ENCODE measurements around the gene CD83.

The CD83 gene

DNA sequence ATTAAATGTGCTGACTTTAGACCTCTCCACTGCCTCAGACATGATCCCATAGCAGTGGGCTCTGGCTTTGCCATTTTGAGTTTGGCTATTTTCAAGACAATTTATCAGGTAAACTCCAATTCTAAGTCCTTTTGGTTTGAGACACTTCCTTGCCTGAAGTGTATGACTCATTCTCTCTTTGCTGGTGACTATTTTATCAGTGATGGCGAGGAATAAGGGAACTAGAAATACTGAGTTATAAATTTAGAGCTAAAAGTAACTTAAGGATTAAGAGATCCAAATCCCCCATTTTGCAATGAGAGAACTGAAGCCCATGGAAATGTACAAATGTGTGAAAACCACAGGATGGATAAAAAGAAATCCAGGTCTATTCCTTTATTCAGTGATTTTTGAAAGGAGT lies 30.9 kb upstream of the CD83 start:
- in situ Hi-C loops (cut with HindIII; ENCODE audit: low pct_ligation_motif_present, low pct_unique_long_range_greater_than_20kb, low sequenced_read_pairs), result no loop called here
- DNase-seq, result no peak

DNA sequence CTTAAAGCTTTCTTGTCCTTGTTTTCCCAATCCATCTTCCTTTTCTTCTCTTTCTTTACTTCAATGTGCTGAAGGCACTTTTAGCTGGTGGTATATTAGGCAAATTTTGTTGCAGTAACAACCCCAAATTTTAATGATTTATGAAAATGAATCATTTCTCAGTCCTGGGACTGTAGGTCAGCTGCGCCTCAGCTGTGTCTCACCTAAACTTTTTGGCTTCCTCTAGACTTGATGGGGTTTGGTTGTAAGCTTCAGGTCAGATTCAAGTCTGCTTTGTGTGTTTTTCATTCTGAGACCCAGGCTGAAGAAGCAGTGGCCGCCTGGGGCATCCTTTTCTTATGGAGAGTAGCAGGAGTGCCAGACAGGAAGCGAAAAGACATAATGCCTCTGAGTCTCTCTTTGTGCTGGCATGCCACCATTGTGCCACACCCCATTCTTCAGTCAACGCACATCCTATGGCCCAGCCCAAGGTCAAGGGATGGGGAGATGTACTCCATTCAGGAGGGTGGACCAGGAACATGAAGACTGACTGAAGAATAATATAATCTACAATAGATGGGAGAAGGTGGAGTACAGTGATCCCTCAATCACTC lies 28.9 kb upstream of the CD83 start:
- in situ Hi-C loops (cut with HindIII; ENCODE audit: low pct_ligation_motif_present, low pct_unique_long_range_greater_than_20kb, low sequenced_read_pairs), result no loop called here
- DNase-seq, result no peak

DNA sequence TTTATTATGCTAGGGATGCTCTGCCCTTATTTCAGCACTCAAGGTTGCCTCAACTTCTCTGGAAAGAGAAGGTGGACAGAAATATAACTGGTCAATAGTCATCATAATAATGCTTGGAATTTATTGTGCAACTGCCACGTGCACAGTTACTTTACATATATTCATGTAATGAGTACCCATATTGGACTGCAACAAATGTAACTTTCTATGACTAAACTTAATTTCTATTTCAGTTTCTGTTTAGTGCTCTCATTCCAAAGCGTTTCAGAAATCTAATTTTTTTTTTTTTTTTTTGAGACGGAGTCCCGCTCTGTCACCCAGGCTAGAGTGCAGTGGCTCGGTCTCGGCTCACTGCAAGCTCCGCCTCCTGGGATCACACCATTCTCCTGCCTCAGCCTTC lies 28.3 kb upstream of the CD83 start:
- DNase-seq, result no peak
- in situ Hi-C loops (cut with HindIII; ENCODE audit: low pct_ligation_motif_present, low pct_unique_long_range_greater_than_20kb, low sequenced_read_pairs), result no loop called here

DNA sequence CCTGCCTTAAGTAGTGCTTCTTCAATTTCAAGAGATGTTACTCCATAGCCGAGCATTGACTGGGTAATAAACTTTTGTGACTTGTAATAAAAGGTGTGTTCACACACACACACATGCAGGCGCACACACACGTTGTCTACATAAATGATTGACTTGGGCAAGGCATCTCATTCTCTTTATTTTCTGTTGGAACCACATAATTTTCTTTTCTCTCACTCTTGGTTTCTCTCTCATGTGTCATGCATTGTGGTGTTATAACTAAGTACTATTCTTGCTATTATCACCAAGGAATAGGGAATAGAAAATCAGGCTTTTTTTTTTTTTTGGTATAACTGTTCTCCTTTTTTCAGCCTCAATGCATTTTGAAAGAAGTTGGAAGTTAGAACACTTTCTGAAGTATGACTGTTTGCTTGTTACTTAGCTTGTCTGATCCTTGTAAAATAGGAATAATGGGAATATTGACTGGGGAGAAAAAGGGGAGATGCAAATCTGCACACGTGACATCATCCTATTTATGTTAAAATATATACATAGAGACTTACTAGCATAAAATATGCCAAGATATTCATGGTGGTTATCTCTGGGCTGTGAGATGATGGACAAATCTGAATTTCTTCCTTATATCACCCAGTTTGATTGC lies 26.1 kb upstream of the CD83 start:
- no peak for DNase-seq
- in situ Hi-C loops (cut with HindIII; ENCODE audit: low pct_ligation_motif_present, low pct_unique_long_range_greater_than_20kb, low sequenced_read_pairs), result no loop called here

DNA sequence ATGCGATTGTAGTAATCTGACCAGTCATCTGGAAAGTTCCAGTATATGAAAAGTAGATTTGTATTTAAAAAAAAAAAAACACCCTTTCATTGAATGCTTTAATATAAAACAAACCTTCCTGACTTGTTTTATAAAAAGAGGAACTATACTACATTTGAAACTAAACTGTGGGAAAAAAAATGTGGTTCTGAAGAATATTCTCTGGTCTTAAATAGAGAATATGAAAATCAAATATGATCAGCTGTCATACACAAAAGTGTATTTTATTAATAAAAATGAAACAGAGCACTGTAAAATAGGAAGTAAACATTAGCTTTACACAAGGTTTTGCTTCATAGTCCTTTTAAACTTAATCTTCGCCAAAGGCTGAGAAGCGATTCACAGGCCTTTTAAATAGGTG lies 25.3 kb upstream of the CD83 start:
- in situ Hi-C loops (cut with HindIII; ENCODE audit: low pct_ligation_motif_present, low pct_unique_long_range_greater_than_20kb, low sequenced_read_pairs), result no loop called here

DNA sequence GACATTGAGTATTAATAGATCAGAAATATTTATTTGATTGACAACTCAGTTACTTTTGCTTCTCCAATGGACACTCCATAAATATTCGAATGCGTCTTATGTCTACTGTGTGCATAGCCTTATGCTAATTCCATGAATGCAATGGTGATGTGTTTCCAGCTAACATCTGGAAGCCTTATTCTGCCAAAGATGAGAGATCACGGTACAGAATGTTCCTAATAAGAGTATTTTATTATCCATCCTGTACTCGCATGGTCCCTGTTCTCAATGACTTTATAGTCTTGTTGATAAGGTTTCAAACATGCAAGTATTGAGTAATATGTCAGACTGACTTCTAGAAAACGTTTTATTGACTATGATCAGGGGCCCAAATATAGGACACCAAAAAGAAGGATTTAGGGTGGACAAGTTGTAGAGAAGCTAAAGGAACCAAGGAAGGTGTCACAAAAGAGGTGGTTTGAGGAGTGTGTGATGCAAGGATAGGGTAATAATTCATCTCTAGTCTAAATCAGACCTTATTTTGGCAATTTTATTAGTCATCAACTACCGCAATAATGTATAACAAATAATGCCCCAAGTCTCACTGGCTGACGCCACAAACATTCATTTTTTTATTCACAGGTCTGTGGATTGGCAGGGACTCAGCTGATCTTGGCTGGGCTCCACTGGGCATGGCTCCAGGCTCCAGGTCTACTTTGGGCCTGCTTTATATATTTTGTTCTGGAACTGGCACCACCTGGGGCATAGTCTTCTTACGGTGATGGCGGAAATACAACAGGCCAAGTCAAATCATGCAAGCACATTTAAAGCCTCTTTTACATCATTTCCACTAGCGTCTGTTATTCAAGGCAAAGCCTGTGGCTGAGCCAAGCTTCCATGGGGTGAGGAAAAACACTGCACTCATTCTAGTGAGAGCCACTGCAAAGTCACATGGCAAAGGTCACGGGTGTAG lies 24.5 kb upstream of the CD83 start:
- DNase-seq, result no peak
- in situ Hi-C loops (cut with HindIII; ENCODE audit: low pct_ligation_motif_present, low pct_unique_long_range_greater_than_20kb, low sequenced_read_pairs), result no loop called here

More for the DNA sequence above, 25.3 kb upstream of the CD83 start:
- no peak for DNase-seq

DNA sequence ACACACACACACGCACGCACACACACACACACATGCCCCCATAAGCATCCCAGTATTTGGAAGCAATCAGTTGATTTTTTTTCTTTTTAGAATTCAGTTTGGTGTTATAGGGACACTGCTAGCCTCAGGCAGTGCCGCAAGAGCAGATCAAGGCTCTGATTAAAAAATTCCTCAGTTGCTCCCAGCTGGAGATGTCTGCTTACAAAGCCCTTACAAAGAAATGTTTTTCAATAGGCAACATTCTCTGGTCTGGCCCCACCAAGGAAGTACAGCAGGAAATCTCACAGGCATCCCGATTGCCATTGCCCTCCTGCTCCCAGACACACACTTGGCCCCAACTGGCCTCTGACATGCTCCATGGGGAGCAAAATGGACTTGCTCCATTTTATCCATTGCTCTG lies 22.9 kb upstream of the CD83 start:
- DNase-seq, result no peak
- in situ Hi-C loops (cut with HindIII; ENCODE audit: low pct_ligation_motif_present, low pct_unique_long_range_greater_than_20kb, low sequenced_read_pairs), result no loop called here

DNA sequence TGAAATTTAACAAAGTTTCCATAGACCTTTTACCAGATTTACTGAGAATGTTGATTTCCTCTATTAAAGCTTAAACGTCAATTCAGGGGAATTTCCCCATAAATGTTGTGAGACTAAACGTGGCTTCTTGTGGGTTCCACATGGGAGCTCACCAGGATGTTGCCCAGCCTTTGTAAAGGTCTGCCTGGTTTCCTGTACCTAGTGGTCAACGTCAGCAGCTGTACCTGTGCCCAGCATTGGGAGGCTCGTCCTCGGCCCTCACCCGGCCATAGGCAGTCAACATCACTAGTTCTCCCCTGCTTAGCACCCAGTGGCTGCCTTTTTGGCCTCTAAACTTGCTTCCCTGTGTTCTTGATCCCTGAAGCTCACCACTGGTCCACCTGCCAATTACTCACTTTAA lies 22.1 kb upstream of the CD83 start:
- no peak for DNase-seq
- in situ Hi-C loops (cut with HindIII; ENCODE audit: low pct_ligation_motif_present, low pct_unique_long_range_greater_than_20kb, low sequenced_read_pairs), result no loop called here

DNA sequence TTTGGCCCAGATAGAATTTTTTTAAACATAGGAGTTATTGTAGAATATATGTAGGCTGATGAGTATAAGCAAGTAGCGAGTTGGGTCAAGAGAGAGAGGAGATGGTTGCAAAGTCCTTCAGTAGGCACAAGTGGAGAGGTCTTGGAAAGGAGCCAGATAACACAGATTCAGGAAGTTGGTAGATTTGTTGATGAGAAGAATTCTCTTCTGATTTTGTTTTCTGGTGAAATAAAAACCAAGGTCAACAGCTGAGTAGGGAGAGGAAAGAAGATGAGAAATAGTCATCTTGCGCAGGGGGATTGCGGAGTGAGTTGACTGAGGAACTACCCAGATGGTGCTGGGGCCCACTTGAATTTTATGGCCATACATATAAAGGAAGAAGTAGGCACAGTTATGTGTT lies 17.4 kb upstream of the CD83 start:
- DNase-seq, result no peak
- in situ Hi-C loops (cut with HindIII; ENCODE audit: low pct_ligation_motif_present, low pct_unique_long_range_greater_than_20kb, low sequenced_read_pairs), result no loop called here

DNA sequence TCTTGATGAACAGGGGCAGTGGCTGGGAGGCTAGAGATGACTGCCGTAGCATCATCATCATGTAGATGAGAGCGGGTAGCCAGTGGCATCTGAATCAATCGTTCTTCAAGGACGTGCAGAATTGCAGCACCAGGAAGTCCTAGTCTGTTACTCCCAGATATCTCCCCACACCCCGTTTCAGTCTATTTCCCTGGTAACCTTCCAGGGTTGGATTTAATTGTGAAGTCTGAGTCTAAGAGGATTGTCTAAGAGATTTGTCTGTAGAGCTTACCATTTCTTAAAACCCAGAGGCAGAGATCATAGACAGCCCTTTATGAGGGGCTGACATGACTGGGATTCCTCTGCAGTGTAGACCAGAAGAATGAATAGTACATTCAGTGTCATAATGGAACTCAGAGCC lies 16.6 kb upstream of the CD83 start:
- in situ Hi-C loops (cut with HindIII; ENCODE audit: low pct_ligation_motif_present, low pct_unique_long_range_greater_than_20kb, low sequenced_read_pairs), result no loop called here

DNA sequence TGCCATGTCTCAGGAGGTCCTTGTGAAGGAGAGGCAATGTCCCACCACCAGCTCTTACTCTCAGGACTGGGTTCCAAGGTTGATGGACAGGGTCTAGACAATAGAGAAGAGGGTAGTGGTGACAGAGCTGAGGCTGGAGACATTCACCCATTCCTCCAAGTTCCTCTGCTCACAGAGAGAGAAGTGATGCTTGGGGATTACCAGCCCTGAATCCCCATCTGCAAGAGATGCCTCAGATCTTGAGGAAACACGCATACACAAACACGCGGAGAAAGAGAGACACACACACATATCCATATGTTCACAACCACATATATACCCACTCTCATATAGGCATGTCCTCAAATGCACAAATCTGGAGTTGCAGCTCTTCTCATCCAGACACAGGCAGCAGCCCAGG lies 15.2 kb upstream of the CD83 start:
- in situ Hi-C loops (cut with HindIII; ENCODE audit: low pct_ligation_motif_present, low pct_unique_long_range_greater_than_20kb, low sequenced_read_pairs), result no loop called here
- DNase-seq, result no peak

More for the DNA sequence above, 16.6 kb upstream of the CD83 start:
- DNase-seq, result no peak

DNA sequence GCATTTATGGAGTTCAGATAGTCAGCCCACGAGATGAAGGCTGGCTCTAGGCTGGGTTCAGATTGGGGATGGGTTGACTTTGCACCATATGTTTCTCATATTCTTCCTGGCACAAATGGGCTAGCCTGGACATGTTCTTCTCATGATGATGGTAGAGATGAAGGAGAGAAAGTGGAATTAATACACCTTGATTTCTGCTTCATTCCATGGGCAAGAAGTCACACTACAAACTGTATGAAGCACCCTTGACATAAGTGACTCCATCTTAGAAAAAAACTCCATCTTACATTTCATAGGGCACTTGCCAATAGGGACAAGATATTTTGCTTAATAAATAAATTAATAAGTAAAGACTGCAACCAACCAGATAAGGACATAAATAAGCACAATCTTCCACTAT lies 12.0 kb upstream of the CD83 start:
- DNase-seq, result no peak
- in situ Hi-C loops (cut with HindIII; ENCODE audit: low pct_ligation_motif_present, low pct_unique_long_range_greater_than_20kb, low sequenced_read_pairs), result no loop called here

DNA sequence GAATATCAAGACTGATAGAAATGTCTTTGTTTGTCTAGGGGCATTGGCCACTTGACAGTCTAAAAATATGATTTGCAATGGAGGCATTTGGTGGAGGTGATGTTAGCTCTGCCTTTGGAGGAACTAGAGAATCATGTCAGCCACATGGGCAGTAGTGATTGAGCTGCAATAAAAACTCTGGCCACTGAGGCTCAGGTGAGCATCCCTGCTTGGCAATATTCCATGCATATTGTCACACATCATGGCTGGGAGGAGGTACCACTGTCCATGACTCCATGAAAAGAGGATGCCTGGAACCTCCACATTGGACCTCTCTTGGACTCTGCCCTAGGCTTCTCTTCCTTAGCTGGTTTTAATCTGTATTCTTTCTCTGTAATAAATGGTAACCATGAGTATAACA lies 10.6 kb upstream of the CD83 start:
- in situ Hi-C loops (cut with HindIII; ENCODE audit: low pct_ligation_motif_present, low pct_unique_long_range_greater_than_20kb, low sequenced_read_pairs), result no loop called here
- DNase-seq, result no peak

DNA sequence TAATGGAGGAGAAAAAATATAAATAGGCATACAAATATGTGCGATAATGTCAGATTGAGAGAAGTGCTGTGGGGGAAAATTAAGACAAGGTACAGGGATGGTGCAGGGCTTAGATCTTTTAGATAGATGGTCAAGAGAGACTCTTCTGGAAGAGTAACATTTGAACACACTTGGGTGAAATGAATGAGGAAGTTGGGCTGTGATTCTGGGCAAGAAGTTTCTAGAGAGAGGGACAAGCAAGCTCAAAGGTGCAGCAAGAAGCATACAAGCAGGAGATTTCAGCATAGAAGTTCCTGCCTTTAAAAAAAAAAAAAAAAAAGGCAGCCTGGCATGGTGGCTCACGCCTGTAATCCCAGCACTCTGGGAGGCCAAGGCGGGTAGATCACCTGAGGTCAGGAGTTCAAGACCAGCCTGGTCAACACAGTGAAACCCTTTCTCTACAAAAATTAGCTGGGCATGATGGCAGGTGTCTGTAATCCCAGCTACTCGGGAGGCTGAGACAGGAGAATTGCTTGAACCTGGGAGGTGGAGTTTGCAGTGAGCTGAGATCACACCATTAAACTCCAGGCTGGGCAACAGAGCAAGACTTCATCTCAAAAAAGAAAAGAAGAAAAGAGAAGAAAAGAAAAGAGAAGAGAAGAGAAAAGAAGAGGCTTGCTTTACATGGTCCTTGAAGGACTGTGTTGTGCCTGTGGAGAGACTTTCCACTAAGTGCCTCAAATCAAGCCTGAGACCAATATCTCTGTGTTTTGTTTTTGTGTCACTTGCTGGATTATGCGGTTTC lies 9.7 kb upstream of the CD83 start:
- in situ Hi-C loops (cut with HindIII; ENCODE audit: low pct_ligation_motif_present, low pct_unique_long_range_greater_than_20kb, low sequenced_read_pairs), result no loop called here
- no peak for DNase-seq

DNA sequence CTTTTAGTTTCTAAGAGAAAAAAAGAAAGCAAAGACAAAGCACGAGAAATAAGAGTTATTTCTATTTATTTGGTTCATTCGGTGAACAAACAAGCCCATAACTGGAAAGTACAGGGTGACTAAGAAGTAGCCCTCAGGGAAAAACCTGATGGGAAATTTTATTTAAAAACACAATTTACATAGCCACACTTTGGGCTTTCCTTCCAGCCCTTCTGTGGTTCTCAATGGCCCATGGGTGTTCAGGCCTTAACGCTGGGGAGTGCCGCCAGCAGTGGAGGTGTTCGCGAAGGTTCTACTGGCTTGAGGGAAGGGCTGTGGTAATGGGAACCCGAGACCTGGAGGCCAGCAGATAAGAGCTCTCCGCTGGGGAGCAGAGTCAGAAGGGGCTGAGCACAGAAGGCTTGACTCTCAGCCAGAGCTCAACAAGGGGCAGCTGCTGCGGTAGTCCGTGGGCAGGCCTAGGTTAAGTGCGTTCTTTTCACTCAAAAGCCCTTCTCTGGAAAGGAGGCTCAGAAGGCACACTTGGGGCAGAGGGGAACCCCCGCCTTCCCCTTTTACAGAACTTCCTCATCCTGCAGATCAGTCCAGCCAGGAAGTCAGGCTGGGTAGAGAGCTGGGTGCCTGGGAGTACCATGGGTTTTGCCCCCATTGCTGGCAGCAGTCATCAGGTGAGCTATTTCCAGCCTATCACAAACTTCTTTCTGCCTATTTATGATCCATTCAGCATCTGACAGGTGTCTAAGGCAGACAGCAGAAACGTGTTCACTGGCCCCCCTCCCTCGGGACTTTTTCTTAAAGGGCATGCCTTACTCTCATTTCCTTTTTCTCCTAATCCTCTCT lies 8.8 kb upstream of the CD83 start:
- no peak for DNase-seq
- in situ Hi-C loops (cut with HindIII; ENCODE audit: low pct_ligation_motif_present, low pct_unique_long_range_greater_than_20kb, low sequenced_read_pairs), result no loop called here

DNA sequence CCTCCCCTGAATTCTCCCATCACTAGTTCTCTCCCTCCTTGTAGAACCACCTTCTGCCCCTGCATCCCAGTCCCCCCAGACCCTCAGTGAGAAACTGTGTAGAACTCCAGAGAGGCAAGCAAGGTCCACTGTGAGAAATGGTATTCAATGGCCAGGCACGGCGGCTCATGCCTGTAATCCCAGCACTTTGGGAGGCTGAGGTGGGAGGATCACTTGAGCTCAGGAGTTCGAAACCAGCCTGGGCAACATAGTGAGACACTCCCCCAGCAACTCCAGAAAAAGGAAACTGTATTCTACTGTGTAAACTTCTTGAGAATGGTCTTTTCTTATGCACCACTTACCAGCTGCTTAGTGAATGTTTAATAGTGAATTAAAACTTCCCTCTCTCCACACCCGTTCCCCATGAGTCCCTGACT lies 8.2 kb upstream of the CD83 start:
- DNase-seq, result no peak
- in situ Hi-C loops (cut with HindIII; ENCODE audit: low pct_ligation_motif_present, low pct_unique_long_range_greater_than_20kb, low sequenced_read_pairs), result no loop called here

DNA sequence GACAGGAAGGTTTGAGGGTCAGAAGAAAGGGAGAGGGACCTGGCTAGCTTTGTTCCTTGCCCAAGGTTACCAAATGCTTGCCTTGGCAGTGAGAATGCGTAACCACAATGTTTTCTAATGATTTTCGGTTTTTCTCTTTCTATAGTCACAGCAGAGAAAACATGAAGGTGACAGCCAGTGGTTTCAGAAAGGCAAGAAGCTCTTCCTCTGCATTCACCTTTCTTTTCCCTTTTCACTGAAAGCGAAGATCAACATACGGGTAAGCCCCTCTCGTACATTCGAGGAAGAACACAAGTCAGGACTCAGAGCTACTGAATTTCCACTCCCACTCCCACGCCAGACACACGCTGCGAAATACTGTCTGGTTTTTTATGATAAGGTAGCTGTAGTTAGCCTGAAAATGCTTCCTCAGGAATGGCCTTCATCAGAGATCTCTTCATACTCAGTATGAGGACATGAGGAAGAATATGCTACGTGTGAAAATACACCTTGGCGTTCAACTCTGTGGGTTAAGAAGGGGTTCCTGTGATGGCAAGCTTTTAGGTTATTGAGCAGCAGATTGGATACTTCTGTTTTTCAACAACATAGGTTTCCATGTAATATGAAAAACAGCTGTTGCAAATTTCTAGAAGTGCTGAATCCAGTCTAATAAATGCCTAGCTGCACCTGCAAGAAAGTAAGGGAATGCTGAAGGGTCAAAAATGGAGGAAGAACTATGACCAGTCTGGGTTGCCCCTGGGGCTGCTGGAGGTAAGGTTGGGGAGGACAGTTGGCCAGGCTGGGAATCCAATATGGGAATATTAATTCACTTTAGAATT lies 7.4 kb upstream of the CD83 start:
- in situ Hi-C loops (cut with HindIII; ENCODE audit: low pct_ligation_motif_present, low pct_unique_long_range_greater_than_20kb, low sequenced_read_pairs), result no loop called here
- DNase-seq, result no peak

Data from ACHN (cell line).